GM12874 (cell line): ENCODE data around the gene ZNF480.
A peak's percentile ranks its signal among the peaks of the same experiment; 100 is the strongest.

ENCODE experiments used
- CTCF ChIP-seq: IDR thresholded peaks from 2 replicates; pipeline ENCODE4 v1.5.1; 2011; ENCODE audit warnings: low read depth, mild to moderate bottlenecking, control low read depth, low read length, moderate library complexity; ENCODE audit not compliant: insufficient read depth

Gene ZNF480

DNA sequence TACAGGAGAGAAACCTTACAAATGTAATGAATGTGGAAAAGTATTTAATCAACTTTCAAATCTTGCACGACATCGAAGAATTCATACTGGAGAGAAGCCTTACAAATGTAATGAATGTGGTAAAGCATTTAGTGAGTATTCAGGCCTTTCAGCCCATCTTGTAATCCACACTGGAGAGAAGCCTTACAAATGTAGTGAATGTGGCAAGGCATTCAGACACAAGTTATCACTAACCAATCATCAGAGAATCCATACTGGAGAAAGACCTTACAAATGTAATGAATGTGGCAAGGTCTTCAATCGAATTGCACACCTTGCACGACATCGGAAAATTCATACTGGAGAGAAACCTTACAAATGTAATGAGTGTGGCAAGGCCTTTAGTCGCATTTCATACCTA is 25.5 kb downstream of the ZNF480 start:
- TF ChIP-seq CTCF = no peak

DNA sequence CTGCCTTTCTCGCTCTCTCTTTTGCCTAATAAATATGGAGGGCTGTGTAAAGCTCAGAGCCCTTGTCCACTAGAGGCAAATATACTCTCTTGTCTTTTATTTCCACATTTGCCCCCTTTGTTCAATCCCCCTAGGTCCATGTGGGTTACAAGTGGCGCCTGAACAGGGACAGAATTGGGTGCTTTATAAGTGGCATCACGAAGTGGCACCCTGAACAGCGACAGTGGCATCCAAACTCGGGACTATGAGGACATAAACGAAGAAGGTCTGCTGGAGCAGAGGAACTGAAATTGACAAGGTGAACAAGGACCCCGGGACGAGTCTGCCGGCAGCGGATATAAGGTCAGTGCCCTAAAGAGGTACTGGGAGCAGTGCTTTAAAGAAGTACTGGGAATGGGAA is 34.8 kb downstream of the ZNF480 start:
- TF ChIP-seq CTCF = no peak

DNA sequence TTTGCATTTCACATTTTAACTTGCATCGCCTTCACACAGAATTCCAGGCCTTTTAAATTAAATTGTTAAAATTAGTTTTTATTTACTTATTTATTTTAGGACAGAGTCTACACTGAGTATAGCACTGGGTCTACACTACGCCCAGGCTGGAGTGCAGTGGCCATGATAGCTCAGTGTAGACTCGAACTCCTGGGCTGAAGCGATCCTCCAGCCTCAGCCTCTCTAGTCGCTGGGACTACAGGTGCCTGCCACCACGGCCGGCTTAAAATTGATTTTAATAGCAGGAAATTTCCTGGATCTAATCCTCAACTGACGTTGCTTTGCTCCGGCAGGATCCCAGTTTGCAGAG is 38.8 kb downstream of the ZNF480 start:
- TF ChIP-seq CTCF = no peak

- no peak for TF ChIP-seq CTCF
Measured at GRCh38 chr19:52336117-52336790, 39.3 kb downstream of the ZNF480 start, which contains the start of gene ZNF610. Gene ZNF610, plus strand, starts transcription at chr19:52336243. Its CDS starts 12,930 bp downstream, at chr19:52349173.

- no peak for TF ChIP-seq CTCF
Measured at GRCh38 chr19:52336791-52337381, 39.9 kb downstream of the ZNF480 start.

DNA sequence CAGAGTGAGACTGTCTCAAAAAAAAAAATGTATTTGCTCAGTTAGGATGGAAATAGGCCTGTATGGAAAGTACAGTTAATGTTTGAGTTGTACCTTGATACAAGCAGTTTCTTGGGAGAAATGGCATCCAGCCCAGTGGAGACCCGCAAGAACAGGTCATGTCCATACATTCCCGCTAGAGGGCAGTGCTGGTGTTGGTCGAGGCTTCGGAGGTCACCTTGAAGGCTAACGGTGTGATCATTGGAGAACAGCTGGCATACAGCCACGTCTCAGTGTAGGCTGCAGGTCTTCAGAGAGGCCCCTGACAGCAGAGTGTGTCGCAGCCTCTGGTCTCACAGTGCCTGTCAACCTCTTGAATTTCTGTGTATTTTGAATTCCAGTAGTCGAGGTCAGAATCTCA is 46.6 kb downstream of the ZNF480 start:
- TF ChIP-seq CTCF = peak; percentile 42; the same call in 1 of the 2 replicates

DNA sequence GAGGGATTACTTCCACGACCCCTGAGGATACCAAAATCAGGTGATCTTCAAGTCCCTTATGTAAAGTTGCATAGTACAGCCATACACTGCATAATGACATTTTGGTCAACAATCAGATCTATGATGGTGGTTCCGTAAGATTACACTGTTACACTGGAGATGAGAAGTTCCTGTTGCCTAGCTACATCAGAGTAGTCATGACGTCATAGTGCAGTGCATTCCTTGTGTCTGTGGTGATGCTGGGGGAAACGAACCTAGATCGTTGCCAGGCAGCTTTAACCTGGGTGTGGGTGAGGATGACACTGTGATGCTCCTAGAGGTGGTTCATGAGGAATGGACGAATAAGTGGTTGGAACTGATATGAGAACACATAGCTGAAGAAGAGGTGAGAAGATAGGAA is 48.2 kb downstream of the ZNF480 start:
- TF ChIP-seq CTCF = no peak
